Forelimb muscle (tissue), 1 donor: ENCODE data around the gene CARM1. TPM values are rescaled to one million over a fixed set of nuclear protein-coding genes. Genes with fewer than 3 reads are reported as not detected.
"Not testable (repeated sequence)": the region's sequence is repeated elsewhere in the genome, so short reads cannot be mapped to it uniquely, and the experiment has no call there.

Experiments
- DNase-seq: peaks from one replicate; pipeline ENCODE4 v3.0.0-alpha.2; 2013; ENCODE audit warnings: low read depth
- polyA plus RNA-seq: library from polyadenylated mRNA; unstranded; fragments of 120-200 nt; gene quantifications from one replicate; pipeline ENCODE4 v1.2.1, GENCODE V29; 2013; ENCODE audit not compliant: insufficient read length

The CARM1 gene
- polyA plus RNA-seq, 1 donor: 65.0 TPM

DNA sequence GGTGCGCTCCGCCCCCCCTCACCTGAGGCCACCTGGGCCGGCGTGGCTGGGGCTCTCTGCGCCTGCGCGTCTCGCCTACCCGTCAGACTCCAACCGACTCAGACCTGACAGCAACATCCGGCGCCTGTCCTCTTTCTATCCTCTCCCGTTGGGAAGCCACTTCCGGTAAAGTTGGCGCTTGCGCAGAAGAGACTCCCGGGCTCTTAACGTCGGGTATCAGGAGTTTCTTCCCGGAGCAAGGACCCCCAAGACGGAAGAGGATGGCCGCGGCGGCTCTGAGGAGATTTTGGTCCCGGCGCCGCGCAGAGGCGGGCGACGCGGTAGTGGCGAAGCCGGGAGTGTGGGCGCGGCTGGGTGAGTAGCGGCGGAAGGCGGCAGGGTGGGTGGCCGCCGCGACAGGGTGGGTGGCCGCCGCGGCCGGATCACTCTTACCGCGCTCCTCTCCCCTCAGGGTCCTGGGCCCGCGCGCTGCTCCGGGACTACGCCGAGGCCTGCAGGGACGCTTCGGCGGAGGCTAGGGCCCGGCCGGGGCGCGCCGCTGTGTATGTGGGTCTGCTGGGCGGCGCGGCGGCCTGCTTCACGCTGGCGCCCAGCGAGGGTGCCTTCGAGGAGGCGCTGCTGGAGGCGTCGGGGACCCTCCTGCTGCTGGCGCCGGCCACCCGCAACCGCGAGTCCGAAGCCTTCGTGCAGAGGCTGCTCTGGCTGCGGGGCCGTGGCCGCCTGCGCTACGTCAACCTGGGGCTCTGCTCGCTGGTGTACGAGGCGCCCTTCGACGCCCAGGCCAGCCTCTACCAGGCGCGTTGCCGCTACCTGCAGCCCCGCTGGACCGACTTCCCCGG, 57.4 kb downstream of the CARM1 start, which contains the start of the genes TIMM29 and YIPF2:
TSS of gene TIMM29 (plus strand) at position 249 of the 839 bp plus-strand sequence. CDS start at position 261, 12 bp downstream.
TSS of gene YIPF2 (minus strand) at position 77 of the 839 bp plus-strand sequence. CDS start 229 bp downstream, outside the sequence.
- DNase-seq: peak; percentile 97

DNA sequence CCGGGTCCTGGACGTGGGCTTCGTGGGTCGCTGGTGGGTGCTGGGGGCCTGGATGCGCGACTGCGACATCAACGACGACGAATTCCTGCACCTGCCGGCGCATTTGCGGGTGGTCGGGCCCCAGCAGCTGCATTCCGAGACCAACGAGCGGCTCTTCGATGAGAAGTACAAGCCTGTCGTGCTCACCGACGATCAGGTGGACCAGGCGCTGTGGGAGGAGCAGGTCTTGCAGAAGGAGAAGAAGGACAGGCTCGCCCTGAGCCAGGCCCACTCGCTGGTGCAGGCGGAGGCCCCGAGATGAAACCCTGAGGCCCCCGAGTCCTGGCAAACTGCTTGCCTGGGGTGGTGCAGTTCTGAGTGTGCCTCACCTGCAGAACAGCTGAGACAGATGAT, 58.0 kb downstream of the CARM1 start:
- no peak for DNase-seq

DNA sequence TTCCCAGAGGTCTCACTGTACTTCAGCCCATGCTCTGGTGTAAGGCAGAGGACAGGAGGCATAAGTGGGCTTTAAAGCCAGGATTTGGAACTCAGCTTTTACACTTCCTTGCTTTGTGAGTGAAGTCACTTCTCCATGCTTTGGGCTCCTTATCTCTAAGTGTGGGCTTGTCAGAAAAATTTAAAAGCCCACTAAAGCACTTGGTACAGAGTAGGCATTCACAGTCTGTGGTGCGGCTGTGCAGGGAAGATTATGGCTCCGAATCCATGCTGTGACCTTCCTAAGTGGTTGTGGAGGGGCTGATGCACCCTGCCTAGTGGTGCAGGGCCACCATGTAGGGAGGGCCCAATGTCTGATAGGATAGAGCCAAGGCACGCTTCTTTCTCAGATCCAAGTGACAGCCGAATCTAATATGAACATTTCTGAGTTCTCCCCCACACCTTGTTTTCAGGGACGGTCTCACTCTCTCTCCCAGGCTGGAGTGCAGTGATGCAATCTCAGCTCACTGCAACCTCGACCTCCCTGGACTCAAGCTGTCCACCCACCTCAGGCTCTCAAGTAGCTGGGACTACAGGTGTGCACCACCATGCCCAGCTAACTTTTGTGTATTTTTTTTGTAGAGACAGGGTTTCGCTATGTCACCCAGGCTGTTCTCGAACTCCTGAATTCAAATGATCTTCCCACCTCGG, 64.2 kb downstream of the CARM1 start:
- no peak for DNase-seq

DNA sequence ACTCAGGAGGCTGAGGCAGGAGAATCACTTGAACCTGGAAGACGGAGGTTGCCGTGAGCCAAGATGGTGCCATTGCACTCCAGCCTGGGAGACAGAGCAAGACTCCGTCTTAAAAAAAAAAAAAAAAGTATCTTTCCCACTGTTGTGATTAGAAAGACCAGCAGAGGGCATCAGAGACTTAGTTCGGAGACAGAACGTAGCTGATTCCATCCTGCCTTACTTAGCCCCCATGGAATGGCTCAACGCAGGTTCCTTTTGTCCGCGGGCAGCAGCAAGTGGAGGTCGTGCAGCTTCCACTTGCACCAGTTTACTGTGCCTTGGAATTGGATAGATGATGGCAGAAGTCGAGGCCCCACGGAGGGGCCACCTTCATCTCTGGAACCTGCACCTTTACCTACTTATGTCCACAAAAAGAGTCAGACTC, 65.3 kb downstream of the CARM1 start:
- peak; percentile 55 for DNase-seq

DNA sequence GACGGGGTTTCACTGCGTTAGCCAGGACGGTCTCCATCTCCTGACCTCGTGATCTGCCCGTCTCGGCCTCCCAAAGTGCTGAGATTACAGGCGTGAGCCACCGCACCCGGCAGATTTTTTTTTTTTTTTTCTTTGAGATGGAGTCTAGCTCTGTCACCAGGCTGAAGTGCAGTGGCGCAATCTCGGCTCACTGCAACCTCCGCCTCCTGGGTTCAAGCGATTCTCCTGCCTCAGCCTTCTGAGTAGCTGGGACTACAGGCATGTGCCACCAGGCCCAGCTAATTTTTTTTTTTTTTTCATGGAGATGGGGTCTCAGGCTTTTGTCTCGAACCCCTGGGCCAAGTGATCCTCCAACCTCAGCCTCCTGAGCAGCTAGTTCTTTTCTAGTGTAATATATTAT, 70.3 kb downstream of the CARM1 start:
- not testable (repeated sequence) for DNase-seq

DNA sequence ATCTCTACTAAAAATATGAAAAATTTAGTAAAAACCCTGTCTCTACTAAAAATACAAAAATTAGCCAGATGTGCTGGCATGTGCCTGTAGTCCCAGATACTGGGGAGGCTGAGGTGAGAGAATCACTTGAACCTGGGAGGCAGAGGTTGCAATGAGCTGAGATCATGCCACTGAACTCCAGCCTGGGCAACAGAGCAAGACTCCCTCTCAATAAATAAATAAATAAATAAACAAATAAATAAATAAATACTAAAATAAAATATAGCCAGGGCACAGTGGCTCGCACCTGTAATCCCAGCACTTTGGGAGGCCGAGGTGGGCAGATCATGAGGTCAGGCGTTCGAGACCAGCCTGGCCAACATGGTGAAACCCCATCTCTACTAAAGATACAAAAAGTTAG, 72.1 kb downstream of the CARM1 start:
- not testable (repeated sequence) for DNase-seq

DNA sequence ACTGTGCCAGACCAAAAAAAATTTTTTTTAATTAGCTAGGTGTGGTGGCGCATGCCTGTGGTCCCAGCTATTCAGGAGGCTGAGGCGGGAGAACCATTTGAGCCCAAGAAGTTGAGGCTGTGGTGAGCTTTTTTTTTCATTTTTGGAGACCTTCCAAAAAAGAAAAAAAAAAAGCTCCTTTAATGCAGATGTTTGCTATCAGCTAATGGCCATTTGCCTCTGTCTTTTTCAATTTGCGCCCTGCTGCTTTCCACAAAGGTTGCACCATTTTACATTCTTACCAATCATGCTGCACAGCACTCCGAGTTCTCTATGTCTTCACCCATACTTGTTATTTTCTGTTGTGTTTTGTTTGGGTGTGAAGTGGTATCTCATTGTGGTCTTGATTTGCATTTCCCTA, 73.9 kb downstream of the CARM1 start:
- no peak for DNase-seq

DNA sequence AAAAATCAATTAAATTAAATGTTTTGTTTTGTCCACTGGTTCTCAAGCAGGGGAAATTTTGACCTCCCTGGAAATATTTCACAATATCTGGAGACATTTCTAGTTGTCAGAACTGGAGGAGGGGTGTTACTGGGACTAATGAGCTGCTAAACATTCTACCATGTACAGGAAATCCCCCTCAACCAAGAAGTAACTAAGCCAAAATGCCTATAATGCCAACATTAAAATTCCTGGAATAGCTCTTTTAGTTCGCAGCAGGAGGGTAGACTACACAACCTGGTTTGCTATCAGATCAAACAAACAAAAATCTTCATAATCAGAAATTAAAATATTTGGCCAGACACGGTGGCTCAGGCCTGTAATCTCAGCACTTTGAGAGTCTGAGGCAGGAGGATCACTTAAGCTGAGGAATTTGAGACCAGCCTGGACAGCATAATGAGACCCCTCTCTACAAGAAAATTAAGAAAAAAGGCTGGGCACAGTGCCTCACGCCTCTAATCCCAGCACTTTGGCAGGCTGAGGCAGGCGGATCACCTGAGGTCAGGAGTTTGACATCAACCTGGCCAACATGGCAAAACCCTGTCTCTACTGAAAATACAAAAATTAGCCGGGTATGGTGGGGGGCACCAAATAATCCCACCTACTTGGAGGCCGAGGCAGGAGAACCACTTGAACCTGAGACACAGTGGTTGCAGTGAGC, 75.8 kb downstream of the CARM1 start:
- DNase-seq: no peak

DNA sequence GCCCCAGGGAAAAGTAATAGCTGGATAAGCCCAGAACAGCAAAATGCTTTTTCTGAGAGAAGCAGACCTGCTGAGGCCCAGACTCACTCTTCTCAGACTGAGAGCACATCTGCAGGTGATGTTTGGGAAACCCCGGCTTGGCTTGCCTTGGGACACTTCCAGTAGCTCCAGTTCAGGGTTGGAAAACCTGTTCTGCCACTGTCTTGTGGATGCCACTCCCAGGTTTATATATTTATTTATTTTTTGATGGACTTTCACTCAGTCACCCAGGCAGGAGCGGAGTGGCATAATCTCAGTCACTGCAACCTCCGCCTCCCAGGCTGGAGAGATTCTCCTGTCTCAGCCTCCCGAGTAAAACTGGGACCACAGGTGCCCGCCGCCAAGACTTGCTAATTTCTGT, 81.5 kb downstream of the CARM1 start:
- DNase-seq: no peak

DNA sequence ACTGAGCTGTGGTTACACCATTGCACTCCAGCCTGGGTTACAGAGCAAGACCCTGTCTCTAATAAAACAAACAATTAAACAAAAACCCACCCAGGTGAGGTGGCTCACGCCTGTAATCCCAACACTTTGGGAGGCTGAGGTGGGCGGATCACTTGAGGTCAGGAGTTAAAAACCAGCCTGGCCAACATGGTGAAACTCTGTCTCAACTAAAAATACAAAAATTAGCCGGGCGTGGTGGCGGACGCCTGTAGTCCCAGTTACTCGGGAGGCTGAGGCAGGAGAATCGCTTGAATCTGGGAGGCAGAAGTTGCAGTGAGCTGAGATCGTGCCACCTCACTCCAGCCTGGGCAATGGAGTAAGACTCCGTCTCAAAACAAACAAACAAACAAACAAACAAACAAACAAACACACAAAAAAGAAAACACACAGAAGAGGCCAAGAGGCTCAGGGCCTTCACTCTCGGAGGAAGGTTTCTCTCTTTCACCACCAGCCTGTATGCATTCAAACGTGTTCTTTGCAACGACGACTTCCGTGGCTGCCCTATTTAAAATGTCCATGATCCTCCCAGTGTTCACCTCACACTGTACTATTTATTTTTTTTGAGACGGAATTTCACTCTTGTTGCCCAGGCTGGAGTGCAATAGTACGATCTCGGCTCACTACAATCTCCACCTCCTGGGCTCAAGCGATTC, 88.1 kb downstream of the CARM1 start:
- DNase-seq: not testable (repeated sequence)

DNA sequence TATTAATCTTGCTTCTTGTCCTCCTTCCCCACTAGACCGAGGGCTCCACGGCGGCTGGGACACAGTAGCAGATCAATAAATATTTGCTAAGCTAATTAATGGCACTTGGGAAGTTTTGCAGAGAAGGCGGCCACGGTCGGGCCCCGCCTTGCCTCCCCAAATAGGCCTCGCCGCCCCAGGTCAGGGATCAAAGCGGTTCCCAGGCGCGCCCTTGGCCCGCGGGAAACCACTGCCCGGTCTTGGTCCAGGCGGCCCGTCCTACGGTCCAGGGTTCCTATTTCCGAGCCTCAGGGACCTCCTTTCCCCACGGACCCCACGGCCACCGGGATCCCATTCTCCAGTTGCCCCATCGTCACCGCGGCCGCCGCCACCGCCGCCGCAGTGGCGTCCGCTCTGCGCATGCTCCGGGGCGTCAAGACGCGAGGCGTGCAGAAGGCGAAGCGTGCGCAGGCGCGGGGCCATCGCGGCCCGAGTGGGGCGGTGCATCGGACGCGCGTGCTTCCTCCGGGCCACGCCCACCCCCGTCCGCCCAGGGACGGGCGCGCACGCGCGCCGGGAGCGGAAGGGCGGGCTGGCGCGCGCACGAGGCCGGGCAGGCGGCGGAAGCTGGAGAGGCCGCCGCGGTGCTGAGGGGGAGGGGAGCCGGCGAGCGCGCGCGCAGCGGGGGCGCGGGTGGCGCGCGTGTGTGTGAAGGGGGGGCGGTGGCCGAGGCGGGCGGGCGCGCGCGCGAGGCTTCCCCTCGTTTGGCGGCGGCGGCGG, 89.1 kb downstream of the CARM1 start, which contains the start of gene SMARCA4:
TSS of gene SMARCA4 (plus strand) at position 717 of the 759 bp plus-strand sequence. CDS start 23,122 bp downstream, outside the sequence.
- DNase-seq: peak; percentile 90

DNA sequence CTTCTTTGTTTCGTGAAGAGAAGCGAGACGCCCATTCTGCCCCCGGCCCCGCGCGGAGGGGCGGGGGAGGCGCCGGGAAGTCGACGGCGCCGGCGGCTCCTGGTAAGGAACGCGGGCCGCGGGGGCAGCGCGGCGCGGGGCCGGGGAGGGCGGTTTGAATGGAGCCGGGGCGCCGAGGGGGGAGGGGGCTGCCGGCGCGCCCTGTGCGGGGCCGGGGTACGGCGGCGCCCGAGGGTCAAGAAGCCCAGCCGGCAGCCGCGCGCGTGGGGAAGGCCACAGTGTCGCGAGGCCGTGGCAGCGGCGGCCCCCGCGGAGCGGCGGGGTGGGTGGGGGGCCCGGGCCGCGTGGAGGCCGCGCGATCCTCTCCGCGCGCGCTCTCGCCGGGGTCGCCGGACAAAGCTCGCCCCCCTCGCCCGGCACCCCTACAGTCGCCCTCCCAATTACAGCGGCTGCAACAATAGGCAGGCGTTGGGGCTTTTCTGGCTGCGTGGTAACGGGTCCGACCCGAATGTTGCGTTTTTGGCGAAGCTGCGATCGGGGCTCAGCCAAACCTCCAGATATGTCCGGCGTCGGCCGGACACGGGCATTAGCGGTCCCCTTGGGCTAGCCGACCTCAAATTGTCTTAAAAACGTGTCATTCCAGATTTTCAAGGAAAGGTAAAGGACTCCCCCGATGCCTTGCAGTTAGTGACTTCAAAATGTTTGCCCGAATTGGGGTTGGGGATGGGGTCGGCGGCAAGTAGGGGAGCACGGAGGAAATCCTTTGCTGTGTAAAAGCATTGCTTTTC, 89.9 kb downstream of the CARM1 start:
- no peak for DNase-seq

DNA sequence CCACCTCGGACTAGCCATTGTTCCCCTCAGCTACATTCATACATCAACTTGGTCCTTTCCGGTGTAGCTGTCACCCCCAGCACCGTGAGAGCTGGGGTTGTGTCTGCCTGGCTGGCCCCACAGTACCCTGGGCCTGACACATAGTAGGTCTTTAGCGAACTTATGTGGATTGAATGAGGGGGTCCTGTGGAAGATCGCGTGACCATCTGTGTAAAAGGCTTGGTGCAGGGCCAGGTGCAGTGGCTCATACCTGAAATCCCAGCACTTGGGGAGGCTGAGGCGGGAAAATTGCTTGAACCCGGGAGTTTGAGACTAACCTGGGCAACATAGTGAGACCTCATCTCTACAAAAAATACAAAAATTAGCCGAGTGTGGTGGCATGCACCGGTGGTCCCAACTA, 91.5 kb downstream of the CARM1 start:
- no peak for DNase-seq

DNA sequence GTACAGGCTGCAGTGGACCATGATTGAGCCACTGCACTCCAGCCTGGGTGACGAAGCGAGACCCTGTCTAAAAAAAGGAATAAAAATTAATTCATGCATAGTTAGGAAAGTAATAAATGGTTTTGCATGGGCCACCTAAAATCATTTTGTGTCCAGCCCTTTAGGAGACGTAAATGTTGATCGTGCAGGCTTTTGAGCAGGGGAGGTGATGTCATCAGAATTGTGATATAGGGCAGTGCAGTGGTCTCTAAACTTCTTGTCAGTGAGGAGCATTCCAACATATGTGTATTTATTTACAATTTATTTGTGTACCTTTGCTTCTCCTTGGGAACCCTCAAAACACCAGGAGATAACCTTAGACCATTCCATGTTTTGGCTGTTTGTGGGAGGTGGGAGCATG, 92.5 kb downstream of the CARM1 start:
- DNase-seq: no peak

DNA sequence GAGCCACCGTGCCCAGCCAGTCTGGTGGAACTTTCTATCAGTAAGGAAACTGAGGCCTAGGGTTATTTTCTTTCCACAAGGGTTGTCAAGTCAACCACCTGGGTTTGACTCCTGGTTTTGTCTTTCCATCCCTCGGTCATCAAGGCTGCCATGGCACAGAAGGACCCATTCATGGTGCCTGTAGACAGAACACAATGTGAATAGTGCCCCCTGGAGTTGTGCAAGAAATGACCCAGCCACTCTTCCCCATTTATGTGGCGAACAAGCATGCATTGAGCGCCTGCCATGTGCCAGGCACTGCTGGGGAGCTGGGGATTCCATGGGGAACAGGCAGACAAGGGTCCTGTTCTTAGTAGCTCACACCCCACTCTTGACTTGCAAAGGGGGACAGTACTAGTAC, 93.5 kb downstream of the CARM1 start:
- no peak for DNase-seq

DNA sequence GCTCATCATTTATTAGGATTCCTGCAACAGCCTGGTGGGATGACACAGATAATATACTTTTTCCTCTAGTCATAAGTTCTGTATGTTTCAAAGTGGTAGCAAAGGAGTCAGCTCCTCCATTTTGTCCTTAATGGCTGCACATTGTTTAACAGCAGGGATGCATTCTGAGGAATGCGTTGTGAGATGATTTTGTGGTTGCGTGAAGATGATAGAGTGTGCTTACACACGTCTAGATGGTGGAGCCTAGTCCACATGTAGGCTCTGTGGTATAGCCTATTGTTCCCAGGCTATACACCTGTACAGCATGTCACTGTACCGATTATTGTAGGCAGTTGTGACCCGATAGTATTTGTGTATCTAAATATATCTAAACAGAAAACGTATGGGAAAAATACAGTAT, 94.0 kb downstream of the CARM1 start:
- no peak for DNase-seq

DNA sequence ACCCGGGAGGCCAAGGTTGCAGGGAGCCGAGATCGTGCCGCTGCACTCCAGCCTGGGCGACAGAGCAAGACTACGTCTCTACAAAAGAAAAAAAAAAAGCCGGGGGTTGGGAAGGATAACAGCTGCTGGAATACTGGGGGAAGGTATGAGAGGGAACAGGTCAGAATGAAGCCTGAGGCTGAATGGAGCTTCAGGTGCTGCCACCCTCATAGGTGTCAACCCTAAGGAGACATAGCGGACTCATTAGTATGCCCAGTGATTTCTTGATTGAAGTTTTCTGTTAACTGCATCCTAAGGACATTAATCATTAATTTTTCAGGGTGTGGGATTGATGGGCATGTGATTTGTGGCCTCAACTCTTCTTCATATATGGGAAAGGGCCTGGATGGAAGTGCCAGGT, 95.5 kb downstream of the CARM1 start:
- DNase-seq: no peak

DNA sequence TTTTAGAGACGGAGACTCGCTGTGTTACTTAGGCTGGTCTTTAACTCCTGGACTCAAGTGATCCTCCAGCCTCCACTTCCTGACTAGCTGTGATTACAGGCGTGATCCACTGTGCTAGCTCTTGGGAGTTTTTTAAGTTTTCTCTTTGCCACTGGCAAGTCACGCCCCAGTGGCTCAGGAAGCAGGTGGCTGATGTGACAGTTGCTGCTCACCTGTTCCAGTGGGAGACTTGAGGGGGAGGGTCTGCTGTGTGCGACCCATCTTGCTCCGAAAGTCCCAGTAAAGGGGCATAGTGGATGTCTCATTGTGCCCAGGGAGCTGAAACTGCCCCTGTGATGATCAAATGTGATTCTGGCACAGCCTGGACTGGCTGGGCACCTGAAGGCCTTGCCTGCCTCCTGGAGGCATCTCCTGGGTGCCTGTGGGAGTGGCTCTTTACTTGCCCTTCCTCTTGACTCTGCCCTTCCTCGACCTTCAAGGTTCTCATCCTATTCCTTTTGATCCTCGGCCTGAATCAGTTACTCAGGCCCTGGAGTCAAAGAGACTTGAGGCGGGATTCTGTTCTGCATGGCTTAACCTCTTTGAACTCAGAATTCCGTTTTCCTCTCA, 97.3 kb downstream of the CARM1 start:
- DNase-seq: no peak

DNA sequence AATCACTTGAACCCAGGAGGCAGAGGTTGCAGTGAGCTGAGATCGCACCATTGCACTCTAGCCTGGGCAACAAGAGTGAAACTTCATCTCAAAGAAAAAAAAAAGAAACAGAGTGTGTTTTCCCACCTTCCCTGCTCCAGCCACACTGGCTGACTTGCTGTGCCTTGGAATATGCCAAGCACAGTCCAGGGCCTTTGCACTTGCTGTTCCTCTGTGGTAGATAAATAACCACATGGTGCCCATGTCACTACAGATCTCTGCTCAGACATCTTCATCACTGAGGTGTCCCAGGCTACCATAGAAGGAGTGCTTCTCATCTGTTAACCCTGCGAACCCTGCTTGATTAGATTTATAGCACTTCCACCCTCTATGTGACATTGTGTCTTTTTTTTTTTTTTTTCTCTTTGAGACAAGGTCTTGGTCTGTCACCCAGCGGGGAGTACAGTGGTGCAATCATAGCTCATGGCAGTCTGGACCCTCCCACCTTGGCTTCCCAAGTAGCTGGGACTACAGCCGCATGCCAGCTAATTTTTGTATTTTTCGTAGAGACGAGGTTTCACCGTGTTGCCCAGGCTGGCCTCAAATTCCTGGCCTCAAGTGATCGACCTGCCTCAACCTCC, 99.9 kb downstream of the CARM1 start:
- DNase-seq: no peak
